Central memory CD8-positive, alpha-beta T cell (primary cell): ENCODE data around the gene HERPUD1.
"Not testable (repeated sequence)": the region's sequence is repeated elsewhere in the genome, so short reads cannot be mapped to it uniquely, and the experiment has no call there.

Experiments
- ATAC-seq: fragments of 150-1000 bp; cut with Tn5 transposase; replicated peaks from 2 replicates; pipeline ENCODE4 v1.10.0; 2022; ENCODE audit warnings: mild to moderate bottlenecking, moderate FRiP score, moderate number of reproducible peaks; ENCODE audit not compliant: poor library complexity, severe bottlenecking; ENCODE audit errors: extremely low read depth
- DNase-seq, 2 donors: peaks; one replicate each; pipeline ENCODE4 v3.0.0; 2021; ENCODE audit warnings: low spot score in 2 of 2
- H3K27ac Mint-ChIP-seq: one replicate; pipeline ENCODE4 v1.8.0; 2022; ENCODE audit warnings: low read depth, mild to moderate bottlenecking, moderate library complexity, mixed read lengths
- H3K27me3 Mint-ChIP-seq: one replicate; pipeline ENCODE4 v1.8.0; 2022; ENCODE audit warnings: mixed read lengths
- H3K36me3 Mint-ChIP-seq: one replicate; pipeline ENCODE4 v1.8.0; 2022; ENCODE audit warnings: mild to moderate bottlenecking, moderate library complexity, mixed read lengths; ENCODE audit not compliant: insufficient read depth
- H3K4me1 Mint-ChIP-seq: one replicate; pipeline ENCODE4 v1.8.0; 2022; ENCODE audit warnings: mixed read lengths
- H3K4me3 Mint-ChIP-seq: one replicate; pipeline ENCODE4 v1.8.0; 2022; ENCODE audit warnings: mild to moderate bottlenecking, moderate library complexity, mixed read lengths
- H3K9me3 Mint-ChIP-seq: one replicate; pipeline ENCODE4 v1.8.0; 2022; ENCODE audit warnings: mixed read lengths

Gene HERPUD1

DNA sequence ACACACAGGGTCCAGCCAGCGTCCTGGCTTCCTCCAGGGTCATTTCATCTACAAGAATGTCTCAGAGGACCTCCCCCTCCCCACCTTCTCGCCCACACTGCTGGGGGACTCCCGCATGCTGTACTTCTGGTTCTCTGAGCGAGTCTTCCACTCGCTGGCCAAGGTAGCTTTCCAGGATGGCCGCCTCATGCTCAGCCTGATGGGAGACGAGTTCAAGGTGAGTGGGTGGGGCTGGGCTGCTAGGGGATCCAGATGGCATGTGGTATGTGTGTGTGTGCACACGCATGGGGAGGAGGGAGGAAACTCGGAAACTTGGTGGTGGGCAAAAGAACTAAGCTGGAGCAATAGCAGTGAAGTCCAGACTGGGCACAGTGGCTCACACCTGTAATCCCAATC, 41.4 kb downstream of the HERPUD1 start:
- DNase-seq (no peak), ATAC-seq (no peak)
- Mint-ChIP-seq H3K27me3 (no peaks in the 10 kb centered on the region), H3K4me3 (no peak overlapping the region), H3K9me3 (no peaks in the 10 kb centered on the region), H3K36me3 (no peaks in the 10 kb centered on the region), H3K27ac (no peak overlapping the region), H3K4me1 (peaks cover 45% of the 10 kb centered on the region)

DNA sequence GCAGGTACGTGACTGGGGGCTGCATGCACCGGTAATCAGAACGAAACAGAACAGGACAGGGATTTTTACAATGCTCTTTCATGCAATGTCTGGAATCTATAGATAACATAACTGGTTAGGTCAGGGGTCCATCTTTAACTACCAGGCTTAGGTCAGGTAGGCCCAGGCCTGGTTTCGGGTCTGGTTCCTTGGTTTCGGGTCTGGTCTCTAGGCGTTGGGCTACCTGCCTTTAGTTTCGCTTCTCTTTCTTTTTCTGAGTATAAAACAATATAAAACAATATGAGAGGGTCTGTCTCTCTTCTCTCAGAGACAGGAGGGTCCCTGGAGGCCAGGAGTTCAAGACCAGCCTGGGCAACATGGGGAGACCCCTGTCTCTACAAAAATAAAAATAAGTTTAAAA, 42.0 kb downstream of the HERPUD1 start:
- not testable (repeated sequence) for H3K4me3 Mint-ChIP-seq

DNA sequence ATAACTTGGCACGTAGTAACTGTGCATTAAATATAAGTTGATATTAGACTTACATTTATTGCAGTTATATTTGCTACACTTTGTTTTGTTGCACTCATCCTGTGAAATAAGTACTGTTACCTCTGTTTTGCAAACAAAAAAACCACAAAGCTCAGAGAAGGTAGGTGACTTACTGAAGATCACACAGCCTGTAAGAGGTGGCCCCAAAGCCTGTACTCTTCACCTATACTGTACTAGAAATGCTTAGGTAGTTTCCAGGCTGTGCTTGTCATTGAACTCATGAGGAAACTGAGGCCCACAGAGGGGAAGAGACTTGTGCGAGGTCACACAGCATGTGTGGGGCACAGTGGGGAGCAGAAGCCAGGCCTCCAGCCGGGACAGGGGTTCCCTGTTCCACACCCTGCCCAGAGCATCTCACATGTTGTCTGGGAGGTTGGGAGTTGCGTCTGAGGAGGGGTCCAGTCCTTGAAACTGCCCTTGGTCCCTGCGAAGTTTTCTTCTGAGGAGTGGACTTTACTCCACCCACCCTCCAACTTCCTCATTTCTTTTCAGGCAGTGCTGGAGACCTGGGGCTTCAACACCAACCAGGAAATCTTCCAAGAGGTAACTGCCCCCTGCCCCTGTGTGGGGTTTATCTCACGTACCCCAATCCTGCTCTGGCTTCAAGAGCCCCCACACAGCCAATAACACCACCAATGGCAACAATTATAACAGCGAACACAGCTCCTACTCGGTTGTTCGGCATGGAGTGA, 42.8 kb downstream of the HERPUD1 start:
- ATAC-seq: peak; percentile 32
- H3K27ac Mint-ChIP-seq: no peak overlapping the region
- no peak overlapping the region for H3K4me3 Mint-ChIP-seq
- no peaks in the 10 kb centered on the region for H3K36me3 Mint-ChIP-seq
- DNase-seq: no peak
- H3K4me1 Mint-ChIP-seq: peaks cover 45% of the 10 kb centered on the region
- no peaks in the 10 kb centered on the region for H3K27me3 Mint-ChIP-seq
- H3K9me3 Mint-ChIP-seq: no peaks in the 10 kb centered on the region

More for the DNA sequence above, 42.0 kb downstream of the HERPUD1 start:
- not testable (repeated sequence) for DNase-seq, ATAC-seq, H3K36me3 Mint-ChIP-seq, H3K27ac Mint-ChIP-seq, H3K9me3 Mint-ChIP-seq, H3K27me3 Mint-ChIP-seq
- peaks cover 45% of the 10 kb centered on the region for H3K4me1 Mint-ChIP-seq

DNA sequence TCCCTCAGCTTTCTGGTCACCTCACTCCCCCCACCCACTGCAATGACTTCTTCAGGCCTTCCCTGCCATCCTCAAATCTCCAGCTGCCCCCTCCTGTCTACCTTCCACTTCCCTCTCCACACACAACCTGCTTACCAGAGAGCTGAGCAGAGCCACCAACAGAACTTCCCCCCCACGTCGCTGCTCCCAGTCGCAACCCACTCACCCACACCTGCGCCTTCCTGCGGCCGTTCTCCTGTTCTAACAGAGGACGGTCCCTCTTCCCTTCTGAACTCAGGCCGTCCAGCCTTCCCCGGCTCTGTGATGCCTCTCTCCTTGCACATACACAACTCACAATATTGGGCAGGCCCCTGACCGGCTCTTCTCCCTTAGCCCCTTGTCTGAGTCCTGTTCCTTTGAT, 43.8 kb downstream of the HERPUD1 start:
- H3K9me3 Mint-ChIP-seq: no peaks in the 10 kb centered on the region
- H3K4me1 Mint-ChIP-seq: peaks cover 54% of the 10 kb centered on the region
- no peak for ATAC-seq
- no peaks in the 10 kb centered on the region for H3K36me3 Mint-ChIP-seq
- H3K27me3 Mint-ChIP-seq: no peaks in the 10 kb centered on the region
- DNase-seq: no peak
- H3K27ac Mint-ChIP-seq: peak overlapping the region; percentile 37
- no peak overlapping the region for H3K4me3 Mint-ChIP-seq

DNA sequence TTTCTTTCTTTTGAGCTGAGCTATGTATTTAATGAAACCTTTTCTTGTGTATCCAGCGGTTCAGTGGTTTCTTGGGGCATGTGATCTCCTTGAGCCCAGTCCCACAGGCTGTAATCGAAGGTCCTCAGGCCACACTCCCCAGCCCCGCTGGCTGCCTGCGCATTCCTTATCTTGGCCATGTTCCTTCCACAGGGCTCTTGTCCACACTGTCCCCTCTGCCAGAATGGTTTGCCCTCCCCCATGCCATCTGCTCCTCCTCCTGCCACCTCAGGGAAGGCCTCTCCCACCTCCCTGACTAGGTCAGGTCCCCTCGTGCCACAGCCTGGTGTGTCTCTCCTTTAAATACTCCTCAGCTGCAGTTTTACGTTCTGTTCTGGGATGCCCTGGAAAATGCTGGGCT, 45.3 kb downstream of the HERPUD1 start:
- DNase-seq (no peak), ATAC-seq (no peak)
- Mint-ChIP-seq H3K4me3 (no peak overlapping the region), H3K36me3 (peaks cover 1% of the 10 kb centered on the region), H3K27ac (no peak overlapping the region), H3K4me1 (peaks cover 62% of the 10 kb centered on the region), H3K27me3 (no peaks in the 10 kb centered on the region), H3K9me3 (no peaks in the 10 kb centered on the region)

DNA sequence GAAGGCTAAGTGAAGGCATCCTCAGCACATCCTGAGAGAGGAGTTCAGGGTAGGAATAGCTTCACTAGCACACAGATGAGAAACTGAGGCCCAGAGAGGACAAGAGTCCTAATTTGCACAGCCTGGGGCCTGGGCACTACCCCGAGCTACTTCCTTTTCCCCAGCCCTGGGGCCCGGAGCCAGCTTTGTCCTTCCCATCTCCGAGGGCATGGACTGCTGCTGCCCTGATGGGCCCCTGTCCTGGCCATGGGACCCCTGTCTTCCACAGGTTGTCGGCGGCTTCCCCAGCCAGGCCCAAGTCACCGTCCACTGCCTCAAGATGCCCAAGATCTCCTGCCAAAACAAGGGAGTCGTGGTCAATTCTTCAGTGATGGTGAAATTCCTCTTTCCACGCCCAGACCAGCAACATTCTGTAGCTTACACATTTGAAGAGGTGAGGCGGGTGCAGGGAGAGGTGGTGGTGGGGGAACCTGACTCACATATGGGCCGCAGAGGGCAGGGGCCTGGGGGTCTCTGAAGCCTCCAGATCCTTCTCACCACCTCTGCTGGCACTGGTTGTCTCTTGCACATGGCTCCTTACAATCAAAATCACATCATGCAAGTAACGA, 46.0 kb downstream of the HERPUD1 start:
- Mint-ChIP-seq H3K27me3 (no peaks in the 10 kb centered on the region), H3K4me3 (no peak overlapping the region), H3K27ac (no peak overlapping the region), H3K9me3 (no peaks in the 10 kb centered on the region), H3K36me3 (peaks cover 3% of the 10 kb centered on the region), H3K4me1 (peaks cover 70% of the 10 kb centered on the region)
- ATAC-seq: no peak
- DNase-seq: no peak

DNA sequence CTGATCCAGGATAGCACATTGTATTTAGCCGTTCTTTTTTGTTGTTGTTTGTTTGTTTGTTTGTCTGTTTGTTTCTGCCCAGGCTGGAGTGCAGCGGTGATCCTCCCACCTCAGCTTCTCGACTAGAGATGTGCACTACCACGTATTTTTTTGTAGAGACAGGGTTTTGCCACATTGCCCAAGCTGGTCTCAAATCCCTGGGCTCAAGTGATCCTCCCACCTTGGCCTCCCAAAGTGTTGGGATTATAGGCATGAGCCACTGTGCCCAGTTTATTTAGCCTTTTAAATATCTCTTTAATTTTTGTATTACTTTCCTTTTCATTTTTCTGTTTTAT, 48.2 kb downstream of the HERPUD1 start:
- Mint-ChIP-seq H3K27ac (no peak overlapping the region), H3K9me3 (no peaks in the 10 kb centered on the region), H3K27me3 (no peaks in the 10 kb centered on the region), H3K36me3 (peaks cover 8% of the 10 kb centered on the region), H3K4me1 (peaks cover 62% of the 10 kb centered on the region), H3K4me3 (no peak overlapping the region)
- DNase-seq (no peak), ATAC-seq (no peak)

DNA sequence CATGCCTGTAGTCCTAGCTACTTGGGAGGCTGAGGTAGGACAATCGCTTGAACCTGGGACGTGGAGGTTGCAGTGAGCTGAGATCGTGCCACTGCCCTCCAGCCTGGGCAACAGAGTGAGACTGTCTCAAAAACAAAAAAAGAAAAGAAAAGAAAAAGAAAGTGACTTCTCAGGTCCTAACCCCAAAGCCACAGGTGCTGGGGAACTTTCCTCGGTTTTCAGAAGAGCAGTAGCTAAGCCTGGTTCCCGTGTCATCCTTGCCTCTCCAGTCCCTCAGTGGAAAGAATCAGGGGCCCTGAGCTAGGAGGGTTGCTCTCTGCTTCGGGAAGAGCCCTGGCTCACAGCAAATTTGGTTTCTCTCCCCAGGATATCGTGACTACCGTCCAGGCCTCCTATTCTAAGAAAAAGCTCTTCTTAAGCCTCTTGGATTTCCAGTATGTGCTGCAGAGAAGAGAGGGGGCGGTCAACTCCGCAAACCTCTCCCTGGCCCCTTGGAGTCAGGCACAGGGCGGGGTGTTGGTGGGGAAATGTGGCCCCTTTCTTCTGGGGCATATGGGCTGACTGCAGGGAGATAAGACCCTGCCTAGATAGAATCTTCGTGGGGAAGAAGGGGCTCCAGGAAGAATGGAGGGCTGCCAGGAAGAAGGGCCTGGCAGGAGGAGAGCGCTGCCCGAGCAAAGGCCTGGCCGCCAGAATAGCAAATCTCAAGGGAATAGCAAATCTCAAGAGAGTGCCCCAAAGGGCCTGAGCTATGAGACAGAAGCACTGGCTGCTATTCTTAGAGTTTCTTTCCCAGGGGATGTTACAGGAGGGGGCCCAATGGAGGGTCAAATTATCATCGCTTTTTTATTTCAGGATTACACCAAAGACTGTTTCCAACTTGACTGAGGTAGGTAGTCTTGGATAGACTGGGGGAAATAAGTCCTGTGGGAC, 49.1 kb downstream of the HERPUD1 start:
- no peak for DNase-seq
- no peak for ATAC-seq
- peaks cover 8% of the 10 kb centered on the region for H3K36me3 Mint-ChIP-seq
- H3K9me3 Mint-ChIP-seq: no peaks in the 10 kb centered on the region
- peaks cover 63% of the 10 kb centered on the region for H3K4me1 Mint-ChIP-seq
- H3K27ac Mint-ChIP-seq: peak overlapping the region; percentile 43
- no peak overlapping the region for H3K4me3 Mint-ChIP-seq
- no peaks in the 10 kb centered on the region for H3K27me3 Mint-ChIP-seq

DNA sequence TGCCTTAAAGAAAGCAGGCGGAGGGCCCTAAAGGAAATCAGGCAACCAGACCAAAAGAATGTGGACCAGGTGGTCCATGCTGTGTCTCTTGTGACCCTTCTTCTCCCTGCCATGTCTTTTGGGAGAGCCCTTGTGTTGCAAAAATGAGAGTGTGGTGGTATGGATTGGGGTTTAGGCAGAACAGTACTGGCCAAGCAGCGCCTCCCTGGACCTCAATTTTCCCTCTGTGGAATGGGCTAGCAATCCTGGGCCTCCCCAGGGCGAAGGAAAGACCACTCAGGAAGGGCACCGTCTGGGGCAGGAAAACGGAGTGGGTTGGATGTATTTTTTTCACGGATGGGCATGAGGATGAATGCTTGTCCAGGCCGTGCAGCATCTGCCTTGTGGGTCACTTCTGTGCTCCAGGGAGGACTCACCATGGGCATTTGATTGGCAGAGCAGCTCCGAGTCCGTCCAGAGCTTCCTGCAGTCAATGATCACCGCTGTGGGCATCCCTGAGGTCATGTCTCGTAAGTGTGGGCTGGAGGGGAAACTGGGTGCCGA, 49.9 kb downstream of the HERPUD1 start:
- H3K4me3 Mint-ChIP-seq: no peak overlapping the region

DNA sequence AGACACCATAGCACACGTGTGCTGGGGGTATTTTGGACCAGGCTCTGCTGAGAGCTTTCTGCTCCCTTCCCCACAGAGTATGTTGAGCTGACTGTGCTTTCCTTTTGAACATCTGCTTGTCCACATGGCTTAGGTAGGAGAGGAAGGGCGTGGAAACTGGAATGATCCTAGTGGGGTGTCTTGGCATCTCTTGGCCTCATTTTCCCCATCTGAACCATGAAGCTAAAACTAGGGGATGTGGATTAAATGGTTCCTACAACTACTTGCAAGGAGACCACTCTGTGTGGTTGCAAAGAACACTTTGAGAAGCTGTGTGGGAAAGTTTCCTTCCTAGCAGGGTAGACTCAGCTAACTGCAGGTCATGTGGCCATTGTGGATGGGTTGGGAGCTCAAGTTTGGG, 50.8 kb downstream of the HERPUD1 start:
- Mint-ChIP-seq H3K9me3 (no peaks in the 10 kb centered on the region), H3K4me1 (peaks cover 66% of the 10 kb centered on the region), H3K36me3 (peaks cover 8% of the 10 kb centered on the region), H3K27me3 (no peaks in the 10 kb centered on the region), H3K4me3 (no peak overlapping the region), H3K27ac (no peak overlapping the region)
- ATAC-seq (no peak), DNase-seq (no peak)

More for the DNA sequence above, 49.9 kb downstream of the HERPUD1 start:
- H3K27me3 Mint-ChIP-seq: no peaks in the 10 kb centered on the region
- no peaks in the 10 kb centered on the region for H3K9me3 Mint-ChIP-seq
- ATAC-seq: no peak
- H3K36me3 Mint-ChIP-seq: peaks cover 8% of the 10 kb centered on the region
- peaks cover 62% of the 10 kb centered on the region for H3K4me1 Mint-ChIP-seq
- no peak for DNase-seq
- H3K27ac Mint-ChIP-seq: no peak overlapping the region

DNA sequence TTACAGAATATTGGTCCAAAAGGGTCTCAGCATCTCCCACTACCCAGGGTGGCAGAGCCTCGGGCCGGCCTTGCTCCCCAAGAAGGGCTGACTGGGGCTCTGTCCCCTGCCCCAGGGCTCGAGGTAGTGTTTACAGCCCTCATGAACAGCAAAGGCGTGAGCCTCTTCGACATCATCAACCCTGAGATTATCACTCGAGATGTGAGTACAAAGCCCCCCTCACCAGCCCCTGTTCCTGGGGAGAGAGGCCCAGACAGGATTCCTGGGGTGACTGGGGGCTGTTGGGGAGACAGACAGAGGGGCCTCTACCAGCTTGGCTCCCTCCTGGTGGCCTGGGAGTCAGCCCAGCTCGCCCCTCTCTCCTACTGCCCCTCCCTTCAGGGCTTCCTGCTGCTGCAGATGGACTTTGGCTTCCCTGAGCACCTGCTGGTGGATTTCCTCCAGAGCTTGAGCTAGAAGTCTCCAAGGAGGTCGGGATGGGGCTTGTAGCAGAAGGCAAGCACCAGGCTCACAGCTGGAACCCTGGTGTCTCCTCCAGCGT, 51.3 kb downstream of the HERPUD1 start:
- no peak for DNase-seq
- no peak overlapping the region for H3K4me3 Mint-ChIP-seq
- peaks cover 8% of the 10 kb centered on the region for H3K36me3 Mint-ChIP-seq
- H3K9me3 Mint-ChIP-seq: no peaks in the 10 kb centered on the region
- peaks cover 72% of the 10 kb centered on the region for H3K4me1 Mint-ChIP-seq
- ATAC-seq: no peak
- no peak overlapping the region for H3K27ac Mint-ChIP-seq
- H3K27me3 Mint-ChIP-seq: no peaks in the 10 kb centered on the region

DNA sequence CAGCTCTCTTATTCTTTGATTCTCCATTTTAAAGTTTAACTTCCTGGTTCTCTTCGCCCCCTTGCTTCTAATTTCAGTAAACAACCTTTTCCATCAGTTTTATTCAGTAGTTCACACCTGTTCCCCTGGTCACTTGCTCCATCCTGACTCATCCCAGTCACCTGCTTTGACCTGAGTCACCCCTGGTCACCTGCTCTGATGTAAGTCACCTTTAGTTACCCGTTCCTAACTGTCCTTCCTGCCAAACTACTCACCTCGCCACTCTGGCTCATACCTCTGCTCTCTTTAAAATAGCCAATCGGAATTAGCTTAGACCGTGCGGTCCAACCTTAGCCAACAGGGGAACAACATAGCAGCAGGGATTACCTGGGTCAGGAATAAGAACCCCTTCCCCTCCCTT, 52.7 kb downstream of the HERPUD1 start:
- Mint-ChIP-seq H3K4me3 (no peak overlapping the region), H3K9me3 (no peaks in the 10 kb centered on the region), H3K27me3 (no peaks in the 10 kb centered on the region), H3K36me3 (peaks cover 15% of the 10 kb centered on the region), H3K27ac (peak overlapping the region; percentile 58), H3K4me1 (peaks cover 84% of the 10 kb centered on the region)
- ATAC-seq (no peak), DNase-seq (no peak)
